Fibroblast of lung (primary cell): ENCODE data around the gene ESPNL.

Experiments used
- CTCF ChIP-seq, 2 donors: IDR thresholded peaks in 1 of 2; conservative IDR thresholded peaks in 1 of 2; 1 replicate in 1 of 2; 2 replicates in 1 of 2; pipeline ENCODE4 v1.5.1; 2011 to 2012; ENCODE audit warnings: low read length in 2 of 2, control low read depth in 1 of 2, inconsistent platforms in 1 of 2, low read depth in 1 of 2, mild to moderate bottlenecking in 1 of 2
- EZH2 ChIP-seq: IDR thresholded peaks from 2 replicates; pipeline ENCODE4 v1.5.1; 2012; ENCODE audit warnings: low read length, control low read depth, mild to moderate bottlenecking; ENCODE audit errors: missing control alignments

DNA sequence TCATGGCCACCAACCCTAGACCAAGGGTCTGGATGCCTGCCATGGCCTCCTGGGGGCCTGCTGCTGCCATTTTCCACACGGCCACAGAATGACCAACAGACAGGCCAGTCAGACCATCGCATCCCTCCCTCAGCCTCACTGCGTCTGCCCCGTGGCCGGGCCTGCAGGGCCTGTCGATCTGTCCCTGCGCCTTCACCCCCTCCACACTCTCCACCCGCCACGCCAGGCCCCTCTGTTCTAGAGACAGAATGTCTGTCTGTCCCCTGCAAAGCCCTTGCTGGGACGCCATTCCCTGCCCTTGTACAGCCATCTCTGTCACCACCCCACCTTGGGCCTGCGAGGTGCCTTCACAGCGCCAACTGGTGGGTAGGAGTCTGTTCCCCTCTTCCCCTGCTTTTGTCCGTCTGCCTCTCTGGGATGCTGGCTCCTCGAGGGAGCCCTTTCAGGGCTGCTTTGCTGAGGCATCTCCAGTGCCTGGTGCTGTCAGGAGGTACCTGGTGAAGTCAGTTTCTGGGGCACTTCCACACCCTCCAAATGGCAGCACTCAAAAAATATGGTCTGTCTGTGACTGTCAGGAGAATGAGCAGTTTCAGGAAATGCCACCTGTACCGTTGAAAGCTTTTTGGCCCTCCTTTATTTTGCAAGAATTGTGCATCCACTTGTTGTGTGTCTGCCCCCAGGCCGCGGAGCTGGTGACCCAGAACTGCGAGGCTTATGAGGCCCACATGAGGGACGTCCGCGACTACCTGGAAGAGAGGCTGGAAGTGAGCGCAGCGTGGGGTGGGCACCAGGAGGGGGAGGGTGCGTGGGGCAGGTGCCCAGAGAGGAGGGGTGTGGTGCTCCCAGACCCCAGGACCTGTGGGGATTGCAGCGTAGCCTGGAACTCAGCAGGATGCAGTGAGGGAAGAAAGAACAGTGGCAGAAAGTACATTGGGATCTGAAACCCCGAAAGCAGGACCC lies 6.7 kb upstream of the ESPNL start:
- TF ChIP-seq CTCF (conservative IDR thresholded peaks at IDR 0.05 in 1 of 2, IDR thresholded peaks at IDR 0.05 in 1 of 2; ENCODE audit: low read depth in 1 of 2, low read length in 2 of 2) (no peak), EZH2 (no peak)
